Measurements from ENCODE around the gene ERG. TPM values are rescaled to one million over a fixed set of nuclear protein-coding genes. Genes with fewer than 3 reads are reported as not detected.

The ERG gene
- total and polyA plus RNA-seq, 9 of the 15 experiments (the other 6 are each of a cell fraction or from before 2014, with no cell fraction given), result 0.06 TPM; not detected in 8

- TF ChIP-seq HDAC1 (IDR thresholded peaks at IDR 0.05) (no peak), ZNF274 (IDR thresholded peaks at IDR 0.05; ENCODE audit: borderline replicate concordance, low read depth, low read length) (no peak), FOXO4 (CRISPR knock-in tag; IDR thresholded peaks at IDR 0.05) (no peak), PKNOX1 (IDR thresholded peaks at IDR 0.05) (no peak)
Measured at GRCh38 chr21:38496224-38496623, 2.1 kb downstream of the ERG start (continued).

- Histone ChIP-seq H4K20me1 (replicated peaks; ENCODE audit: control insufficient read depth, insufficient read depth, low read length) (0 out of 2 replicates have a peak, but pooled peaks cover 1% of the 10 kb centered on the region), H3K79me2 (ENCODE audit: control insufficient read depth, insufficient read depth, low read length) (no peaks in the 10 kb centered on the region), H3K36me3 (ENCODE audit: control insufficient read depth, insufficient read depth, low read length) (no peaks in the 10 kb centered on the region), H3K4me3 (no peak overlapping the region), H3K9me3 (replicated peaks; ENCODE audit: control insufficient read depth, insufficient read depth, low read depth, low read length) (no peaks in the 10 kb centered on the region), H3K27ac (ENCODE audit: extremely low read depth, low read depth, low read length) (no peak overlapping the region), H2AFZ (ENCODE audit: low read depth, low read length) (no peak overlapping the region), H3K27me3 (ENCODE audit: control insufficient read depth in 2 of 2, insufficient read depth in 2 of 2, low read length in 2 of 2) (peaks cover 7 to 14% of the 10 kb centered on the region in 2 experiments; a peak in 4 of 5 replicates), H3K9me1 (ENCODE audit: control insufficient read depth, insufficient read depth, low read length) (no peaks in the 10 kb centered on the region), H3K4me1 (replicated peaks in 1 of 2; ENCODE audit: control insufficient read depth in 2 of 2, insufficient read depth in 2 of 2, low read length in 2 of 2) (no peaks in the 10 kb centered on the region; a peak in 1 of 5 replicates), H3K4me2 (ENCODE audit: insufficient read depth, low read length) (no peak overlapping the region), H3K9ac (ENCODE audit: insufficient read depth in 1 of 2, low read depth in 2 of 2, low read length in 2 of 2) (no peak overlapping the region)
- intact Hi-C loops (cut with micrococcal nuclease) (no loop called here), in situ Hi-C loops (cut with MboI) (no loop called here)
- no peak for FAIRE-seq
- POLR2A ChIA-PET, result no interaction called here
- DNase-seq (ENCODE audit: extremely low read depth in 1 of 4, low spot score in 3 of 4), result no peak
- WGBS (ENCODE audit: insufficient coverage, low coverage, missing lambda C conversion rate), result 0% methylated on average over 2 of the region's 2 CpGs
- BruUV-seq (replicated peaks), result no TSS peak
- CTCF ChIA-PET (ENCODE audit: low intra/inter-chr PET ratio), result no interaction called here
- no peak for ATAC-seq
- no peak for TF ChIP-seq THRB (CRISPR knock-in tag; conservative IDR thresholded peaks at IDR 0.05)
- no peak for TF ChIP-seq RFX7 (CRISPR knock-in tag; IDR thresholded peaks at IDR 0.05)
- TF ChIP-seq NR2C2 (CRISPR knock-in tag; IDR thresholded peaks at IDR 0.05), result no peak
- TF ChIP-seq NR2C2 (tag; IDR thresholded peaks at IDR 0.05), result no peak
- TF ChIP-seq GTF3C2 (IDR thresholded peaks at IDR 0.05; ENCODE audit: borderline replicate concordance, extremely low read depth, insufficient read length), result no peak
- TF ChIP-seq BCL6 (CRISPR knock-in tag; IDR thresholded peaks at IDR 0.05), result no peak
- TF ChIP-seq CHD1 (IDR thresholded peaks at IDR 0.05; ENCODE audit: low read length), result no peak
- no peak for TF ChIP-seq ZNF766 (CRISPR knock-in tag; conservative IDR thresholded peaks at IDR 0.05)
- no peak for TF ChIP-seq MLX (CRISPR knock-in tag; conservative IDR thresholded peaks at IDR 0.05)
- TF ChIP-seq ZNF184 (CRISPR knock-in tag; IDR thresholded peaks at IDR 0.05), result no peak
Measured at GRCh38 chr21:38495696-38496095, 2.6 kb downstream of the ERG start.
